Smooth muscle cell (in vitro differentiated cells): ENCODE results near the gene PLXDC2. TPM values are rescaled to one million over a fixed set of nuclear protein-coding genes. Genes with fewer than 3 reads are reported as not detected.

Experiments
- DNase-seq: peaks from one replicate; lab custom pipeline; 2025; ENCODE audit not compliant: unreplicated experiment; lab: John Stamatoyannopoulos, UW
- H2AFZ ChIP-seq: fragments of 200-600 bp; sonication (generic); 2 replicates; pipeline ENCODE4 v1.6.0; 2016; ENCODE audit warnings: antibody characterized with exemption, low read depth, mild to moderate bottlenecking
- H3F3A ChIP-seq: fragments of 200-600 bp; sonication (generic); 2 replicates; pipeline ENCODE4 v1.6.0; 2017; ENCODE audit warnings: antibody characterized with exemption, low read depth
- H3K27ac ChIP-seq: fragments of 200-600 bp; sonication (generic); 2 replicates; pipeline ENCODE4 v1.5.1; 2016; ENCODE audit warnings: low read depth, mild to moderate bottlenecking
- H3K27me3 ChIP-seq: fragments of 200-600 bp; sonication (generic); 2 replicates; pipeline ENCODE4 v1.6.1; 2016; ENCODE audit warnings: low read depth, mild to moderate bottlenecking
- H3K36me3 ChIP-seq: fragments of 200-600 bp; sonication (generic); 2 replicates; pipeline ENCODE4 v1.5.1; 2016; ENCODE audit warnings: low read depth
- H3K4me1 ChIP-seq: fragments of 200-600 bp; sonication (generic); 2 replicates; pipeline ENCODE4 v1.5.1; 2016; ENCODE audit warnings: low read depth
- H3K4me2 ChIP-seq: fragments of 200-600 bp; sonication (generic); 2 replicates; pipeline ENCODE4 v1.6.0; 2016; ENCODE audit warnings: mild to moderate bottlenecking
- H3K4me3 ChIP-seq: fragments of 200-600 bp; sonication (generic); 2 replicates; pipeline ENCODE4 v1.5.1; 2016; ENCODE audit warnings: mild to moderate bottlenecking
- H3K79me2 ChIP-seq: fragments of 200-600 bp; sonication (generic); 2 replicates; pipeline ENCODE4 v1.6.0; 2016; ENCODE audit warnings: low read depth, mild to moderate bottlenecking
- H3K9ac ChIP-seq: fragments of 200-600 bp; sonication (generic); 2 replicates; pipeline ENCODE4 v1.6.0; 2016; ENCODE audit warnings: low read depth
- H3K9me3 ChIP-seq: fragments of 200-600 bp; sonication (generic); replicated peaks from 2 replicates; pipeline ENCODE4 v1.5.1; 2016; ENCODE audit warnings: low read depth
- H4K20me1 ChIP-seq: fragments of 200-600 bp; sonication (generic); 2 replicates; pipeline ENCODE4 v1.6.0; 2016; ENCODE audit warnings: low read depth
- WGBS: methylation state at CpG from one replicate; pipeline ENCODE4 v1.1.7; 2016; ENCODE audit warnings: low lambda C conversion rate; 5-methylcytosine and 5-hydroxymethylcytosine counted together
- polyA plus RNA-seq: library from polyadenylated mRNA; unstranded; fragments of >200 nt; fragmentation: Nextera tagmentation; extraction: Ambion mirVana; gene quantifications from 2 replicates; pipeline ENCODE4 v1.2.1, GENCODE V29; 2016
- total RNA-seq: library from RNA; depleted of rRNA; stranded (reverse); fragments of >200 nt; gene quantifications from 2 replicates; pipeline ENCODE4 v1.2.3, GENCODE V29; 2014
- TF ChIP-seq, protein P1 (sequence below): fragments of 200-600 bp; sonication (generic); IDR thresholded peaks from 2 replicates; pipeline ENCODE4 v1.5.1; 2017; ENCODE audit warnings: borderline replicate concordance, mild to moderate bottlenecking, antibody characterized with exemption; ENCODE audit not compliant: insufficient read depth, poor library complexity, severe bottlenecking

The PLXDC2 gene
- total and polyA plus RNA-seq, 2 experiments from 2014 or later = 7.3 to 24.9 TPM

- Histone ChIP-seq H4K20me1 (no peaks in the 10 kb centered on the region), H3K27me3 (no peaks in the 10 kb centered on the region), H3K9me3 (no peaks in the 10 kb centered on the region), H3K9ac (no peak overlapping the region), H3K27ac (peak overlapping the region; percentile 94), H3K36me3 (no peaks in the 10 kb centered on the region), H3K4me1 (peaks cover 12% of the 10 kb centered on the region), H3K4me3 (no peak overlapping the region), H3K4me2 (peak overlapping the region; percentile 18), H3K79me2 (no peaks in the 10 kb centered on the region), H2AFZ (no peak overlapping the region), H3F3A (peaks cover 16% of the 10 kb centered on the region)
- DNase-seq = no peak
- WGBS = 93% methylated on average over 4 of the region's 4 CpGs
- TF ChIP-seq, protein P1, sequence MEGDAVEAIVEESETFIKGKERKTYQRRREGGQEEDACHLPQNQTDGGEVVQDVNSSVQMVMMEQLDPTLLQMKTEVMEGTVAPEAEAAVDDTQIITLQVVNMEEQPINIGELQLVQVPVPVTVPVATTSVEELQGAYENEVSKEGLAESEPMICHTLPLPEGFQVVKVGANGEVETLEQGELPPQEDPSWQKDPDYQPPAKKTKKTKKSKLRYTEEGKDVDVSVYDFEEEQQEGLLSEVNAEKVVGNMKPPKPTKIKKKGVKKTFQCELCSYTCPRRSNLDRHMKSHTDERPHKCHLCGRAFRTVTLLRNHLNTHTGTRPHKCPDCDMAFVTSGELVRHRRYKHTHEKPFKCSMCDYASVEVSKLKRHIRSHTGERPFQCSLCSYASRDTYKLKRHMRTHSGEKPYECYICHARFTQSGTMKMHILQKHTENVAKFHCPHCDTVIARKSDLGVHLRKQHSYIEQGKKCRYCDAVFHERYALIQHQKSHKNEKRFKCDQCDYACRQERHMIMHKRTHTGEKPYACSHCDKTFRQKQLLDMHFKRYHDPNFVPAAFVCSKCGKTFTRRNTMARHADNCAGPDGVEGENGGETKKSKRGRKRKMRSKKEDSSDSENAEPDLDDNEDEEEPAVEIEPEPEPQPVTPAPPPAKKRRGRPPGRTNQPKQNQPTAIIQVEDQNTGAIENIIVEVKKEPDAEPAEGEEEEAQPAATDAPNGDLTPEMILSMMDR = no peak
These were observed 104.0 kb downstream of the PLXDC2 start for GRCh38 chr10:19920075-19920726.

DNA sequence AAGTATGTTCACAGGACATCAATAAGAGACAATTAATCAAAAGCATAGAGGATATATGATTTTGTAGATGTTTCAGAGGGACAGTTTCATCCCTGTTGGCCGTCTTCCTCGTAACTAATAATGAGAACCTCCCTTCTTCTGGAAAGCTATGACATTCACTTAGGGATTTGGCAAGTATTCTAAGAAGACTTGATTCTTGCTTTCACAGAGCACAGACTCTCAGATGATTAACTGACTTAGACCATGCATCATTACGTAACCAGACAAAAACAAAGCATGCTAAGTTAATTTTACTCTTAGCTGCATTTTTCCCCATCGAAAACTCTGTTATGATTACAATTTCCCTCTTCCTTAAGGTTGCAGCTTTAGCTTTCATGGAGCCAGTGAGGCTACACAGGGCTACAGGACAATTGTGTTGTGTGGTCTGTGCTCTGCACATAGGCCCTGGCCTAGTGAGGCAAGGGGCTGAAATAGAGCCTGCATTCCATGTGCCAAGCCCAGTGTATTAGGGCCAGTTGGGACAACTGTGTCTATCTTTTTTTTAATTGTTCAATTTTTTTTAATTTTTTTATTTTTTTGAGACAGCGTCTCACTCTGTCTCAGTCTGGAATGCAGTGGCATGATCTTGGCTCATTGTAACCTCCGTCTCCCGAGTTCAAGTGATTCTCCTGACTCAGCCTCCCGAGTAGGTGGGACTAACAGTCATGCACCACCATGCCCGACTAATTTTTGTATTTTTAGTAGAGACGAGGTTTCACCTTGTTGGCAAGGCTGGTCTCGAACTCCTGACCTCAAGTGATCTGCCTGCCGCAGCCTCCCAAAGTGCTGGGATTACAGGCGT is 105.3 kb downstream of the PLXDC2 start:
- no peak overlapping the region for H3K4me3 ChIP-seq
- H3F3A ChIP-seq = peaks cover 16% of the 10 kb centered on the region
- 57% methylated on average over 13 of the region's 13 CpGs for WGBS
- no peak overlapping the region for H2AFZ ChIP-seq
- H3K27ac ChIP-seq = peak overlapping the region; percentile 94
- H3K9ac ChIP-seq = peak overlapping the region; percentile 73
- H3K36me3 ChIP-seq = no peaks in the 10 kb centered on the region
- peak overlapping the region; percentile 60 for H3K4me2 ChIP-seq
- TF ChIP-seq, protein P1 = no peak
- no peaks in the 10 kb centered on the region for H4K20me1 ChIP-seq
- H3K27me3 ChIP-seq = no peaks in the 10 kb centered on the region
- H3K4me1 ChIP-seq = peaks cover 12% of the 10 kb centered on the region
- H3K9me3 ChIP-seq = no peaks in the 10 kb centered on the region
- no peak for DNase-seq
- no peaks in the 10 kb centered on the region for H3K79me2 ChIP-seq

GRCh38 chr10:19922236-19922963 is 106.2 kb downstream of the PLXDC2 start:
- no peaks in the 10 kb centered on the region for H3K27me3 ChIP-seq
- H3K27ac ChIP-seq = peak overlapping the region; percentile 94
- WGBS = 13% methylated on average over 3 of the region's 3 CpGs
- peaks cover 12% of the 10 kb centered on the region for H3K4me1 ChIP-seq
- TF ChIP-seq, protein P1 = no peak
- peaks cover 16% of the 10 kb centered on the region for H3F3A ChIP-seq
- H3K4me3 ChIP-seq = no peak overlapping the region
- no peak for DNase-seq
- H3K36me3 ChIP-seq = no peaks in the 10 kb centered on the region
- no peaks in the 10 kb centered on the region for H3K79me2 ChIP-seq
- peak overlapping the region; percentile 73 for H3K9ac ChIP-seq
- no peaks in the 10 kb centered on the region for H4K20me1 ChIP-seq
- no peaks in the 10 kb centered on the region for H3K9me3 ChIP-seq
- no peak overlapping the region for H2AFZ ChIP-seq
- peak overlapping the region; percentile 60 for H3K4me2 ChIP-seq
